Stimulated activated naive B cell treated with anti-CD40 and anti-IgM and Interleukin-4, amounts not matched to agents 10 μg/mL and 1 μg/mL and 100 μg/mL, for 72 hours (primary cell): ENCODE results near the gene NRCAM.
"Not testable (repeated sequence)": the region's sequence is repeated elsewhere in the genome, so short reads cannot be mapped to it uniquely, and the experiment has no call there.

Experiments used
- ATAC-seq, 2 donors: fragments of 150-1000 bp; cut with Tn5 transposase; replicated peaks; 2 replicates each; pipeline ENCODE4 v1.10.0; 2021; ENCODE audit warnings: moderate library complexity in 1 of 2
- DNase-seq: peaks from one replicate; pipeline ENCODE4 v3.0.0; 2021
- H3K27ac Mint-ChIP-seq: one replicate; pipeline ENCODE4 v1.8.0; 2022; ENCODE audit warnings: mild to moderate bottlenecking, mixed read lengths
- H3K27me3 Mint-ChIP-seq, 2 donors: one replicate each; pipeline ENCODE4 v1.8.0; 2022; ENCODE audit warnings: mixed read lengths in 2 of 2
- H3K36me3 Mint-ChIP-seq, 2 donors: one replicate each; pipeline ENCODE4 v1.8.0; 2022; ENCODE audit warnings: mixed read lengths in 2 of 2, mild to moderate bottlenecking in 1 of 2
- H3K4me1 Mint-ChIP-seq, 2 donors: one replicate each; pipeline ENCODE4 v1.8.0; 2022; ENCODE audit warnings: mixed read lengths in 2 of 2, mild to moderate bottlenecking in 1 of 2
- H3K4me3 Mint-ChIP-seq, 2 donors: one replicate each; pipeline ENCODE4 v1.8.0; 2022; ENCODE audit warnings: mild to moderate bottlenecking in 2 of 2, mixed read lengths in 2 of 2, moderate library complexity in 1 of 2
- H3K9me3 Mint-ChIP-seq, 2 donors: one replicate each; pipeline ENCODE4 v1.8.0; 2022; ENCODE audit warnings: mixed read lengths in 2 of 2, mild to moderate bottlenecking in 1 of 2

Gene NRCAM

GRCh38 chr7:108455998-108456677 is at the start of gene NRCAM:
Gene NRCAM, minus strand, starts transcription at chr7:108456436. Its CDS starts 216,372 bp downstream, at chr7:108240064.
- H3K27me3 Mint-ChIP-seq: peaks cover 49 to 52% of the 10 kb centered on the region in 2 donors
- DNase-seq (peak; percentile 22), ATAC-seq (peak; percentile 58 to 60)
- H3K4me1 Mint-ChIP-seq: peaks cover 6 to 32% of the 10 kb centered on the region in 2 donors
- no peak within 1 kb of the TSS for H3K27ac Mint-ChIP-seq
- H3K36me3 Mint-ChIP-seq: no peaks in the 10 kb centered on the region
- no peaks in the 10 kb centered on the region for H3K9me3 Mint-ChIP-seq
- H3K4me3 Mint-ChIP-seq: peak within 1 kb of the TSS; percentile 79 to 83

GRCh38 chr7:108504576-108504975 is 48.3 kb upstream of the NRCAM start:
- not testable (repeated sequence) for H3K27me3 Mint-ChIP-seq, H3K4me3 Mint-ChIP-seq, H3K9me3 Mint-ChIP-seq, ATAC-seq, DNase-seq
- H3K4me1 Mint-ChIP-seq: peaks cover 15 to 29% of the 10 kb centered on the region in 2 donors
- H3K36me3 Mint-ChIP-seq: peaks cover 22 to 36% of the 10 kb centered on the region in 2 donors
- H3K27ac Mint-ChIP-seq: peak overlapping the region; percentile 67

- no peaks in the 10 kb centered on the region for H3K9me3 Mint-ChIP-seq
- ATAC-seq (peak; percentile 97 to 99), DNase-seq (peak; percentile 17)
- peaks cover 29 to 44% of the 10 kb centered on the region in 2 donors for H3K36me3 Mint-ChIP-seq
- peak overlapping the region; percentile 98 for H3K27ac Mint-ChIP-seq
- peak overlapping the region; percentile 73 to 77 for H3K4me3 Mint-ChIP-seq
- H3K4me1 Mint-ChIP-seq: peaks cover 15 to 34% of the 10 kb centered on the region in 2 donors
- H3K27me3 Mint-ChIP-seq: no peaks in the 10 kb centered on the region
Measured at GRCh38 chr7:108503112-108504026, 47.1 kb upstream of the NRCAM start.

- Mint-ChIP-seq H3K27ac (peak overlapping the region; percentile 9), H3K27me3 (no peaks in the 10 kb centered on the region), H3K4me1 (peaks cover 15 to 34% of the 10 kb centered on the region in 2 donors), H3K4me3 (no peak overlapping the region), H3K9me3 (no peaks in the 10 kb centered on the region), H3K36me3 (peaks cover 33 to 50% of the 10 kb centered on the region in 2 donors)
- no peak for DNase-seq
- ATAC-seq: no peak
Measured at GRCh38 chr7:108499566-108499965, 43.3 kb upstream of the NRCAM start.

GRCh38 chr7:108498481-108498880 is 42.2 kb upstream of the NRCAM start:
- H3K36me3 Mint-ChIP-seq: peaks cover 31 to 47% of the 10 kb centered on the region in 2 donors

GRCh38 chr7:108497082-108497725 is 41.0 kb upstream of the NRCAM start:
- Mint-ChIP-seq H3K9me3 (no peaks in the 10 kb centered on the region), H3K27ac (no peak overlapping the region), H3K4me3 (no peak overlapping the region), H3K27me3 (no peaks in the 10 kb centered on the region), H3K4me1 (peaks cover 10 to 22% of the 10 kb centered on the region in 2 donors), H3K36me3 (peaks cover 35 to 48% of the 10 kb centered on the region in 2 donors)
- ATAC-seq (peak; percentile 64 to 67), DNase-seq (peak; percentile 39)

More at GRCh38 chr7:108498481-108498880, 42.2 kb upstream of the NRCAM start:
- DNase-seq (no peak), ATAC-seq (no peak)
- no peaks in the 10 kb centered on the region for H3K27me3 Mint-ChIP-seq
- no peaks in the 10 kb centered on the region for H3K9me3 Mint-ChIP-seq
- no peak overlapping the region for H3K4me3 Mint-ChIP-seq
- no peak overlapping the region for H3K27ac Mint-ChIP-seq
- peaks cover 10 to 27% of the 10 kb centered on the region in 2 donors for H3K4me1 Mint-ChIP-seq

- Mint-ChIP-seq H3K36me3 (peaks cover 11 to 32% of the 10 kb centered on the region in 2 donors), H3K9me3 (no peaks in the 10 kb centered on the region), H3K27ac (no peak overlapping the region), H3K4me1 (peaks cover 7 to 8% of the 10 kb centered on the region in 2 donors), H3K27me3 (no peaks in the 10 kb centered on the region), H3K4me3 (no peak overlapping the region)
- no peak for ATAC-seq
- no peak for DNase-seq
Measured at GRCh38 chr7:108492742-108493141, 36.5 kb upstream of the NRCAM start.

- DNase-seq: no peak
- Mint-ChIP-seq H3K36me3 (peaks cover 9 to 24% of the 10 kb centered on the region in 2 donors), H3K27me3 (no peaks in the 10 kb centered on the region), H3K4me1 (peaks cover 7 to 8% of the 10 kb centered on the region in 2 donors), H3K9me3 (no peaks in the 10 kb centered on the region), H3K27ac (peak overlapping the region; percentile 69), H3K4me3 (no peak overlapping the region)
- ATAC-seq: peak; percentile 36 to 39
Measured at GRCh38 chr7:108488768-108489538, 32.7 kb upstream of the NRCAM start.

GRCh38 chr7:108487646-108488045 is 31.4 kb upstream of the NRCAM start:
- Mint-ChIP-seq H3K27ac (no peak overlapping the region), H3K9me3 (no peaks in the 10 kb centered on the region)

GRCh38 chr7:108486291-108486966 is 30.2 kb upstream of the NRCAM start:
- H3K4me1 Mint-ChIP-seq: peaks cover 6 to 7% of the 10 kb centered on the region in 2 donors
- no peak overlapping the region for H3K4me3 Mint-ChIP-seq
- peak; percentile 63 for ATAC-seq
- H3K27me3 Mint-ChIP-seq: no peaks in the 10 kb centered on the region
- DNase-seq: no peak
- H3K36me3 Mint-ChIP-seq: peaks cover 6 to 28% of the 10 kb centered on the region in 2 donors
- H3K9me3 Mint-ChIP-seq: no peaks in the 10 kb centered on the region
- no peak overlapping the region for H3K27ac Mint-ChIP-seq

More at GRCh38 chr7:108487646-108488045, 31.4 kb upstream of the NRCAM start:
- ATAC-seq (no peak), DNase-seq (no peak)
- Mint-ChIP-seq H3K36me3 (peaks cover 4 to 25% of the 10 kb centered on the region in 2 donors), H3K27me3 (no peaks in the 10 kb centered on the region), H3K4me3 (no peak overlapping the region), H3K4me1 (peaks cover 6 to 7% of the 10 kb centered on the region in 2 donors)

- DNase-seq (no peak), ATAC-seq (no peak)
- Mint-ChIP-seq H3K27ac (no peak overlapping the region), H3K4me1 (peaks cover 2% of the 10 kb centered on the region in 2 donors), H3K9me3 (no peaks in the 10 kb centered on the region), H3K4me3 (no peak overlapping the region), H3K36me3 (peaks cover 11 to 32% of the 10 kb centered on the region in 2 donors), H3K27me3 (no peaks in the 10 kb centered on the region)
Measured at GRCh38 chr7:108484137-108484536, 27.9 kb upstream of the NRCAM start.

GRCh38 chr7:108480311-108480710 is 24.1 kb upstream of the NRCAM start:
- Mint-ChIP-seq H3K27me3 (no peaks in the 10 kb centered on the region), H3K9me3 (no peaks in the 10 kb centered on the region), H3K36me3 (peaks cover 33 to 54% of the 10 kb centered on the region in 2 donors), H3K4me3 (no peak overlapping the region), H3K4me1 (no peaks in the 10 kb centered on the region), H3K27ac (no peak overlapping the region)
- no peak for ATAC-seq
- DNase-seq: no peak

- Mint-ChIP-seq H3K36me3 (peaks cover 33 to 54% of the 10 kb centered on the region in 2 donors), H3K27me3 (no peaks in the 10 kb centered on the region), H3K27ac (no peak overlapping the region), H3K4me1 (no peaks in the 10 kb centered on the region), H3K9me3 (no peaks in the 10 kb centered on the region), H3K4me3 (no peak overlapping the region)
- no peak for DNase-seq
- ATAC-seq: no peak
Measured at GRCh38 chr7:108479751-108480150, 23.5 kb upstream of the NRCAM start.
